M059J (cell line): ENCODE results near the gene CCR9. TPM values are rescaled to one million over a fixed set of nuclear protein-coding genes. Genes with fewer than 3 reads are reported as not detected.

Experiments used
- DNase-seq: peaks from one replicate; pipeline ENCODE4 v3.0.0-alpha.2; 2012; ENCODE audit warnings: low read depth
- total RNA-seq: library from RNA; depleted of rRNA; stranded (reverse); fragments of >200 nt; shearing (Covaris generic); gene quantifications from 2 replicates; pipeline ENCODE4 v1.2.3, GENCODE V29; 2014

CCR9 gene
- total RNA-seq, 1 experiment from 2014 or later, result not detected

DNA sequence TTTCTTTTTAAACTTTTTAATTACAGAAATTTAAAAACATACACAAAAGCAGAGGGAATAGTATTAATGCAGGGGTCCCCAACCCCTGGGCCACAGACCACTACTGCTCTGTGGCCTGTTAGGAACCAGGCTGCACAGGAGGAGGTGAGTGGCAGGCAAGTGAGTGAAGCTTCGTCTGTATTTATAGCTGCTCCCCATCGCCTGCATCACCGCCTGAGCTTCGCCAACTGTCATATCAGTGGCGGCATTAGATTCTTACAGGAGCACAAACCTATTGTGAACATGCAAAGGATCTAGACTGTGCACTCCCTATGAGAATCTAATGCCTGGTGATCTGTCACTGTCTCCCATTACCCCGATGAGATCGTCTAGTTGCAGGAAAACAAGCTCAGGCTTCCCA lies 22.4 kb downstream of the CCR9 start:
- no peak for DNase-seq

DNA sequence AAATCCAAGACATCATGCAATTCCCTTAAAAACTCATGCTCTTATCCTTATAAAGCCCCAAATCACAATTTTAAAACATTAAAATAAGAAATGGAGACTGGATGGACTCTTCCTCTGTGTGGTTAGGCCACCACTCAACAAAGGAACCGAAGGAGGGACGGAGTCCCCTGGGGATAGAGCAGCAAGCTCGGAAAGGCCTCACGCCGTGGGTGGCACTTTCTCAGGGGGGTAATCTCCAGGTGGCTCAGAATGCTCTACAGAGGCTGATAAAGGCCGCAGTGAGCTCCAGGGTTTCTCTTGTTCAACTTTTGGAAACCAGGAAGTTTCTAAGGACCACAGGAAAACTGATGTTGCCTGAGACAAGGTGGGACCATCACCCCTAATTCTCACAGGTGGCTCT lies 23.2 kb downstream of the CCR9 start:
- DNase-seq, result no peak

GRCh38 chr3:45910892-45911291 lies 24.5 kb downstream of the CCR9 start:
- no peak for DNase-seq

- DNase-seq, result no peak
Observed at GRCh38 chr3:45911511-45912226, 25.3 kb downstream of the CCR9 start.

DNA sequence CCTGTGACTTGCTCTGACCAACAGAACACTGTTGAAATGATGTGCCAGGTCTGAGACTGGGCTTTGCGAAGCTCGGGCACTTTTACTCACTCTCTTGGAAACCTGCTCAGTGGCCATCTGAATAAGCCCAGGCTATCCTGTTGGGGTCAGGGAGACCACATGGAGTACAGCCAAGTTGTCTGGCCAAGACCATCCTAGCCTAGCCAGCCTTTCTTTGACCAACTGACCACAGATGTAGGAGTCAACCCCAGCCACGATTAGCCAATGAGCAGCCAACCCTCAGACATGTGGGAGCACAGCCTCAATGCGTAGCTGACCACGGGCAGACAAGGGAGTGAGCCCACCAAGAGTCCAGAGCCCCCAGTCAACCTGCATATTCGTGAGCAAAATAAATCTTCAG lies 26.1 kb downstream of the CCR9 start:
- no peak for DNase-seq

DNA sequence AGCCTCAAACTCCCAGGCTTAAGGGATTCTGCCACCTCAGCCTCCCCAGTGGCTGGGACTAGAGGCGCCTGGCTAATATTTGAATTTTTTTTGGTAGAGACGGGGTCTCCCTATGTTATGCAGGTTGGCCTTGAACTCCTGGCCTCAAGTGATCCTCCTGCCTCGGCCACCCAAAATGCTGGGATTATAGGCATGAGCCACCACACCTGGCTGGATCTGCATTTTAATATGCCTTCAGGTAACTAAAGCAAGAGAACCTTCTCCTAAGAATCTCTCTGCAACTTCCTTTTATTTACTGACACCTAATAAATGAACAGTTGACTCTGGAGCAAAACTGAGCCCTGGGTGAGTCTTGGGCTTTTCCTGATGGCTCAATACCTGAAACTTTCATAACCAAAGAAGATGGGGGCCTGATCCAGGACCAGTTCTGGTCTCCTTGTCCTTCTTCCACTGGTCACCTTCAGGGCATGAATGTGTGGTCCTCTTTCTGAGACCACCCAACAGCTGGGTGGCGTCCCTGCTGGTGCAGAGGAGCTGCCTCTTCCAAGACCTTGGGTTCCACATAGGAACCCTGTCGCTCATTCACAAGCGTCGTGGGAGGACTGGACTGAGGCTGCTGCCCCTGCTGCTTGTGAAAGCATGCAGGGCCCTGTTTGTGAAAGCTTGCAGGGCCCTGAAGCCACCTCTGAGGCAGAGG lies 28.2 kb downstream of the CCR9 start:
- no peak for DNase-seq

DNA sequence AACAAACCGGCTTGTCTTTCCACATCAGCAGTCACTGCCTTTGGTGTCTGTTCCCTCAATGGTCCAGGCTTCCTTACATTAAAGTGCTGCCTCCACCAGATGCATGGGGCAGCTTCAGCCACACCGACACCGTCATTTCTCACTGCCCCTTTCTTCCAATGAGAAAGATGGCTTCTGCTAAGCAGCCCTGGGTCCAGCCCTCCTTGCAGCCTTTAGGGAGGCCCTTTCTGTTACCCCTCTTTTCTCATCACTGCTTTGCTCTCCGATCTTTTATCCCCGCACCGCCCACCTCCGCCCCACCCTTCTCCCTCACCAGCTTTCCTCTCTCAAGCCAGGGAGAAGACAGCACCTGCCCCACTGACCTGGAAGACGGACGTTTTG lies 28.7 kb downstream of the CCR9 start:
- DNase-seq, result no peak

DNA sequence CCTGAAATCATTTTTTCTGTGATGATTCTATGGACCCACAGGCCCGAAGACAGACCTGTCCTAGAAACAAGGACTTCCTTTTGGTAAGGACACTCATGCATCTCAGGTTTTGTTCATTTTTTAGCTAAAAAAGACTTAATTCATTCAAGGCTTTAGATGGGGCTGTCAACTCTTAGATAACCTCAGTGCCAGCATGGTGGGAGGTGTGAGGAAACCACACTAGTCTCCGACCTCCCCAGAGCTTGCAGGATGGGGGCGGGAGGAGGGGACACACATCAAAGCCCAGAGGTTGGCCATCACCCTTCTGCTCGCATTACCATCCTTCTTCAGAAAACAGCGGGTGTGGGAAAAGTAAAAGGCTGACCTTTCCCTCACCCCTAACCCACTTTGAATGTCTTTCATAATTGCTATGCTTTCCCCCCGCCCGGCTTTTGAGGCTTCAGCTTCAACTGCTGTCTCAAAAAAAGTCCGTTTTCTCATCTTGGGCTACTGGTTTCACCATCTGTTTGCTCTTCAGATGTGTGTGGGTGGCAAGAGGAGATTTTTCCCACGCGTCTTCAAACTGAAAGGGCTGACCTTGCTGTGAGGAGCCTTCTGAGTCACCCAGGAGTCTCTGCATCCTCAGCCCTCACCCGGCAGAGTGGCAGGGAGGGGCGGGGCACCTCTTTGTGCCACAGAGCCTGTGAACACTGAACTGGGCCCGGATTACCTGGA lies 29.3 kb downstream of the CCR9 start:
- DNase-seq, result peak; percentile 76

- no peak for DNase-seq
Observed at GRCh38 chr3:45917146-45917898, 31.0 kb downstream of the CCR9 start.

GRCh38 chr3:45921158-45922038 lies 35.1 kb downstream of the CCR9 start:
- no peak for DNase-seq

- DNase-seq, result no peak
Observed at GRCh38 chr3:45922039-45922326, 35.6 kb downstream of the CCR9 start.

DNA sequence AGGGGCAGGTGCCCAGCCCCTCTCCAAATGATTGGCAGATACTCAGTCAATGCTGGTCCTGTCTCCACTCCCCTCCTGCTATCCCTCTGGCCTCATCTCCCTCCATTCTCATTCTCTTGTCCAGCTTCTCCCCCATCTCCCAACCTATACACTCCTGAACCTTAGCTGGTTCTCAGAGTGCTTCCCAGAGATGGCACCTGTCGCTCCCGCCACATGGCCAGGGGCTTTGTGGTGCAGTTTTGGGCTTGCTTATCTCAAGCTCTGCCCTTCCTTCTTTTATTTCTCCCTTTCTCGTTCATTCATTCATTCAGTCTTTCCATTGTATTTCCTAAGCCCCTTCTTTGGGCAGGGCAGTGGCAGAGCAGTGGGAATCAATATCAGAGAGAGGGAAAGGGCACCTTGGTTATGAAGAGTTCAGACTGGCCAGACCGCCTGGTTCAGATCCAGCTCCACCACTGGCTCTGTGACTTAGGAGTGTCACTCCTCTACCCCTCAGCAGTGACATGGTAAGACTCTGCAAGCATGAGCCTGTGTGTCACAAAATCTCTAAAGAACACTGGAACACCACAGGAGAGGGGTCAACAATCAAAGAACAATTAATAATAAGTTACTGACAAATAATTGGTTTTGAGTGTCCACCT lies 36.7 kb downstream of the CCR9 start:
- no peak for DNase-seq

DNA sequence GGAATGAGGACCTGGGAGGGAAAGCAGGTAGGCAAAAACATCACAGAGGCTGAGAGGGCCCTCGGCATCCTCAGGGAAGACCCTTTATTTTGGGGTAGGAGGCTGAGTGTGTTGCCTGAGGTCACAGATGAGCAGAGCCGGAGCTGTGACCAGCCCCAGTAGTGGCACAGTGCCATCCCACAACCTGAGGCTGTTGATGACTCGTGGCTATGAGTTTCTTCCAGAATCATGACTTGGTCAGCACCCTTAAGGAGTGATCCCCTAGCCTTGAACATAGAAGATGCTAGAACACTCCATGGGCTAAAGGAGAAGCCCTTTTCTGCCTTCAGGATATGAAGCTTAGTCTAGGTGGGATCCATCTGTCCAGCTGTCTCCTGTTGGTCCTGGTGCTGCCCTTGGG lies 37.4 kb downstream of the CCR9 start:
- DNase-seq, result peak; percentile 58

DNA sequence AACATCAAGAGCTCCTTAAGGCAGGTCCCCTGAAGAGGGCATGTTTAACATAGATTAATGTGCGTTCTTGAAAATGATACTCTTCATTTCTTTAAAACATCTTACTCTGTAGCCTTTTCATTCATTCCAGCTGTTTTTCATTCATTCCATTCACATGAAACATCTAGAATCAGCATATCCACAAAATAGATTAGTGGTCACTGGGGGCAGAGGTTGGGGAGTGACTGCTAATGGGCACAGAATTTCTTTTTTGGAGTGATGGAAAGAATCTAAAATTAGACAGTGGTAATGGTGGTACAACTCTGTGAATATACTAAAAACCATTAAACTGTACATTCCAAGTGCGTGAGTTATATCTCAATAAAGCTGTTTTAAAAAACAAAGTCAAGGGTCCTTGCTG lies 41.5 kb downstream of the CCR9 start:
- peak; percentile 12 for DNase-seq

GRCh38 chr3:45929042-45929679 lies 42.8 kb downstream of the CCR9 start:
- peak; percentile 18 for DNase-seq

DNA sequence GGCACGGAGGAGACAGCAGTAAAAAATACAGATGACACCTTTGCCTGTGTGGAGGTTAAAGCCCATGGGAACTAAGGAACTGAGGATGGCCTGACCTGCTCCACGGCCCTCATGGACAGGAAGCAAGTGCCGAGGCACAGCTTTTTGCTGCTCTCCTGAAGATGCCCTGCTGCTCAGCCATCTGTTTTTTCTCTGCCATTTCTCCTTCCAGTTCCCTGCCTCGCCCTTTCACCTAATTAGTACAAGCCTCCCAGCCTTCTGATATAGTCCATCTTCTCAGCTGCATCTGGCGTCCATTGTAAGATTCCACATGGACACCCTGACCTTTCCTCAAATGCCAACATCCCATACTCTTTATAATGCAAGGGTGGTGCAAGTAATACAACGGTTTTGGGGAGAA lies 45.2 kb downstream of the CCR9 start:
- DNase-seq, result no peak

- DNase-seq, result no peak
Observed at GRCh38 chr3:45932112-45932511, 45.8 kb downstream of the CCR9 start.

GRCh38 chr3:45933591-45933990 lies 47.2 kb downstream of the CCR9 start:
- DNase-seq, result no peak

DNA sequence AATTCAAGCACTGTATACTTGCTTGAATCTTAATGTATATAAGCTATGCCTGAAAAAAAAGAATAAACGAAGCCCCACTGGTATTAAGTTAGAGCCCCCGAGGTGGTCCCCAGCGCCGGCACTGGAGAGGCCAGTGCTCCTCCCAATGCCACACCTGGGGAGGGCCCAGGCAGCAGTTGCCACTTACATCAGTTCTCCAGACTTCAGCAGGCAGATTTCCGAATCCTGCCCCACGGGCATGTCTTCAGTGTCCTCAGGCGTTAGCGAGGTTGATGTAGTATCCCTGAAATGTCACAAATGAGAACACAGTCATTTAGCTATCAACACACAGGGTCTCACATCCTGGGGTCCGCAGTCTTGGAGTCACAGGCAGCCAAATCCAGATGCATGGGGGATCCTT lies 49.9 kb downstream of the CCR9 start:
- DNase-seq, result no peak
